ENCODE measurements around the gene ABCB11.

DNA sequence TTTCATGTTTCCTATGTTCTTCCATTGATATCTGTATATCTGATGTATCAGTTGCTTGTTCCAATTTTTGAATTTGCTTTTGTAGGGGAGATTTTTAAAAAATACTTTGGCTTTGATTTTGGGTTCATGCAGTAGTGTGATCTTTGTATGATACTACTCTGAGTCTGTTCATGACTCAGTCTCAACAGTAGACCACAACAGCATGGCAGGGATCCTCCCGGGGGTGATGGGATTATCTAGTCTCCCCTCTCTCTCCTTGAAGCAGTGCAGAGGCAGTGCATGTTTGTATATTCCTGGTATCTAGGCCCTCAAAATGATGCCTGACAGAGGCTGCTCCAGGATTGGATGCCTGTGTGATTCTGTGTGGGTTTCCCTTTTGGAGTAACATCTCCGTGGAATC is 74.7 kb downstream of the ABCB11 start:
- TF ChIP-seq POLR2AphosphoS5 (IDR thresholded peaks at IDR 0.05; ENCODE audit: low read depth, low read length) (no peak), TAF1 (IDR thresholded peaks at IDR 0.05; ENCODE audit: borderline replicate concordance, insufficient read depth, low read length) (no peak), FOXP2 (optimal IDR thresholded peaks at IDR 0.05; ENCODE audit: borderline replicate concordance, extremely low read depth, extremely low read length, insufficient read depth) (no peak)
- TF ChIP-seq, protein P1, sequence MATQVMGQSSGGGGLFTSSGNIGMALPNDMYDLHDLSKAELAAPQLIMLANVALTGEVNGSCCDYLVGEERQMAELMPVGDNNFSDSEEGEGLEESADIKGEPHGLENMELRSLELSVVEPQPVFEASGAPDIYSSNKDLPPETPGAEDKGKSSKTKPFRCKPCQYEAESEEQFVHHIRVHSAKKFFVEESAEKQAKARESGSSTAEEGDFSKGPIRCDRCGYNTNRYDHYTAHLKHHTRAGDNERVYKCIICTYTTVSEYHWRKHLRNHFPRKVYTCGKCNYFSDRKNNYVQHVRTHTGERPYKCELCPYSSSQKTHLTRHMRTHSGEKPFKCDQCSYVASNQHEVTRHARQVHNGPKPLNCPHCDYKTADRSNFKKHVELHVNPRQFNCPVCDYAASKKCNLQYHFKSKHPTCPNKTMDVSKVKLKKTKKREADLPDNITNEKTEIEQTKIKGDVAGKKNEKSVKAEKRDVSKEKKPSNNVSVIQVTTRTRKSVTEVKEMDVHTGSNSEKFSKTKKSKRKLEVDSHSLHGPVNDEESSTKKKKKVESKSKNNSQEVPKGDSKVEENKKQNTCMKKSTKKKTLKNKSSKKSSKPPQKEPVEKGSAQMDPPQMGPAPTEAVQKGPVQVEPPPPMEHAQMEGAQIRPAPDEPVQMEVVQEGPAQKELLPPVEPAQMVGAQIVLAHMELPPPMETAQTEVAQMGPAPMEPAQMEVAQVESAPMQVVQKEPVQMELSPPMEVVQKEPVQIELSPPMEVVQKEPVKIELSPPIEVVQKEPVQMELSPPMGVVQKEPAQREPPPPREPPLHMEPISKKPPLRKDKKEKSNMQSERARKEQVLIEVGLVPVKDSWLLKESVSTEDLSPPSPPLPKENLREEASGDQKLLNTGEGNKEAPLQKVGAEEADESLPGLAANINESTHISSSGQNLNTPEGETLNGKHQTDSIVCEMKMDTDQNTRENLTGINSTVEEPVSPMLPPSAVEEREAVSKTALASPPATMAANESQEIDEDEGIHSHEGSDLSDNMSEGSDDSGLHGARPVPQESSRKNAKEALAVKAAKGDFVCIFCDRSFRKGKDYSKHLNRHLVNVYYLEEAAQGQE (IDR thresholded peaks at IDR 0.05; ENCODE audit: insufficient read depth in 1 of 2, low read depth in 2 of 2, low read length in 2 of 2), result no peak
